Hepatocyte (in vitro differentiated cells): ENCODE measurements around the gene TMEM176A. TPM values are rescaled to one million over a fixed set of nuclear protein-coding genes. Genes with fewer than 3 reads are reported as not detected.

ENCODE experiments used
- DNase-seq: peaks from one replicate; pipeline ENCODE4 v3.0.0-alpha.2; 2016; ENCODE audit warnings: low spot score
- H2AFZ ChIP-seq: fragments of 200-600 bp; sonication (generic); 2 replicates; pipeline ENCODE4 v1.6.0; 2016; ENCODE audit warnings: antibody characterized with exemption, mild to moderate bottlenecking
- H3K27ac ChIP-seq: fragments of 200-600 bp; sonication (generic); 2 replicates; pipeline ENCODE4 v1.5.1; 2016; ENCODE audit warnings: mild to moderate bottlenecking
- H3K27me3 ChIP-seq: fragments of 200-600 bp; sonication (generic); 2 replicates; pipeline ENCODE4 v1.6.1; 2016
- H3K36me3 ChIP-seq: fragments of 200-600 bp; sonication (generic); replicated peaks from 2 replicates; pipeline ENCODE4 v1.5.1; 2016; ENCODE audit warnings: low read depth; ENCODE audit not compliant: insufficient read depth
- H3K4me1 ChIP-seq: fragments of 200-600 bp; sonication (generic); 2 replicates; pipeline ENCODE4 v1.5.1; 2016; ENCODE audit warnings: mild to moderate bottlenecking, moderate library complexity; ENCODE audit not compliant: insufficient read depth
- H3K4me2 ChIP-seq: fragments of 200-600 bp; sonication (generic); 2 replicates; pipeline ENCODE4 v1.6.0; 2016
- H3K4me3 ChIP-seq: fragments of 200-600 bp; sonication (generic); 2 replicates; pipeline ENCODE4 v1.5.1; 2016; ENCODE audit warnings: mild to moderate bottlenecking
- H3K79me2 ChIP-seq: fragments of 200-600 bp; sonication (generic); 2 replicates; pipeline ENCODE4 v1.6.0; 2017; ENCODE audit warnings: mild to moderate bottlenecking
- H3K9me2 ChIP-seq: fragments of 200-600 bp; sonication (generic); replicated peaks from 2 replicates; pipeline ENCODE4 v1.6.0; 2017; ENCODE audit warnings: mild to moderate bottlenecking; ENCODE audit not compliant: insufficient read depth
- H3K9me3 ChIP-seq: fragments of 200-600 bp; sonication (generic); 2 replicates; pipeline ENCODE4 v1.5.1; 2016; ENCODE audit warnings: low read depth, mild to moderate bottlenecking
- H4K20me1 ChIP-seq: fragments of 200-600 bp; sonication (generic); 2 replicates; pipeline ENCODE4 v1.6.0; 2016; ENCODE audit warnings: mild to moderate bottlenecking; ENCODE audit not compliant: insufficient read depth, poor library complexity, severe bottlenecking
- EZH2 ChIP-seq: fragments of 200-600 bp; sonication (generic); IDR thresholded peaks from 2 replicates; pipeline ENCODE4 v1.6.1; 2016; ENCODE audit warnings: antibody characterized with exemption, mild to moderate bottlenecking, borderline replicate concordance
- EZH2phosphoT487 ChIP-seq: fragments of 200-600 bp; sonication (generic); IDR thresholded peaks from one replicate; pipeline ENCODE4 v1.6.1; 2018; ENCODE audit warnings: antibody characterized with exemption, mild to moderate bottlenecking, low read depth, moderate library complexity; ENCODE audit not compliant: unreplicated experiment, severe bottlenecking
- WGBS: methylation state at CpG from one replicate; pipeline ENCODE4 v1.1.6; 2016; ENCODE audit warnings: low lambda C conversion rate; ENCODE audit errors: missing lambda C conversion rate; 5-methylcytosine and 5-hydroxymethylcytosine counted together
- polyA plus RNA-seq: library from polyadenylated mRNA; unstranded; fragments of >200 nt; fragmentation: Nextera tagmentation; extraction: Ambion mirVana; gene quantifications from 2 replicates; pipeline ENCODE4 v1.2.1, GENCODE V29; 2016
- total RNA-seq: library from RNA; depleted of rRNA; stranded (reverse); fragments of >200 nt; gene quantifications from 2 replicates; pipeline ENCODE4 v1.2.3, GENCODE V29; 2014
- TF ChIP-seq, protein P1 (sequence below): fragments of 200-600 bp; sonication (generic); IDR thresholded peaks from 2 replicates; pipeline ENCODE4 v1.5.1; 2016; ENCODE audit warnings: antibody characterized with exemption, mild to moderate bottlenecking; ENCODE audit not compliant: poor library complexity

TMEM176A gene
- total and polyA plus RNA-seq, 2 experiments from 2014 or later: 202 to 343 TPM

GRCh38 chr7:150814328-150815001 is 13.9 kb downstream of the TMEM176A start:
- Histone ChIP-seq H3K36me3 (no peaks in the 10 kb centered on the region), H3K27me3 (no peaks in the 10 kb centered on the region), H2AFZ (no peak overlapping the region), H4K20me1 (no peaks in the 10 kb centered on the region), H3K9me3 (peaks cover 7% of the 10 kb centered on the region), H3K27ac (no peak overlapping the region), H3K79me2 (no peaks in the 10 kb centered on the region), H3K9me2 (no peaks in the 10 kb centered on the region), H3K4me1 (no peaks in the 10 kb centered on the region), H3K4me3 (no peak overlapping the region), H3K4me2 (no peak overlapping the region)
- TF ChIP-seq, protein P1, sequence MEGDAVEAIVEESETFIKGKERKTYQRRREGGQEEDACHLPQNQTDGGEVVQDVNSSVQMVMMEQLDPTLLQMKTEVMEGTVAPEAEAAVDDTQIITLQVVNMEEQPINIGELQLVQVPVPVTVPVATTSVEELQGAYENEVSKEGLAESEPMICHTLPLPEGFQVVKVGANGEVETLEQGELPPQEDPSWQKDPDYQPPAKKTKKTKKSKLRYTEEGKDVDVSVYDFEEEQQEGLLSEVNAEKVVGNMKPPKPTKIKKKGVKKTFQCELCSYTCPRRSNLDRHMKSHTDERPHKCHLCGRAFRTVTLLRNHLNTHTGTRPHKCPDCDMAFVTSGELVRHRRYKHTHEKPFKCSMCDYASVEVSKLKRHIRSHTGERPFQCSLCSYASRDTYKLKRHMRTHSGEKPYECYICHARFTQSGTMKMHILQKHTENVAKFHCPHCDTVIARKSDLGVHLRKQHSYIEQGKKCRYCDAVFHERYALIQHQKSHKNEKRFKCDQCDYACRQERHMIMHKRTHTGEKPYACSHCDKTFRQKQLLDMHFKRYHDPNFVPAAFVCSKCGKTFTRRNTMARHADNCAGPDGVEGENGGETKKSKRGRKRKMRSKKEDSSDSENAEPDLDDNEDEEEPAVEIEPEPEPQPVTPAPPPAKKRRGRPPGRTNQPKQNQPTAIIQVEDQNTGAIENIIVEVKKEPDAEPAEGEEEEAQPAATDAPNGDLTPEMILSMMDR: no peak
- TF ChIP-seq EZH2: no peak
- TF ChIP-seq EZH2phosphoT487: no peak
- no peak for DNase-seq
- 74% methylated on average over 7 of the region's 7 CpGs for WGBS

DNA sequence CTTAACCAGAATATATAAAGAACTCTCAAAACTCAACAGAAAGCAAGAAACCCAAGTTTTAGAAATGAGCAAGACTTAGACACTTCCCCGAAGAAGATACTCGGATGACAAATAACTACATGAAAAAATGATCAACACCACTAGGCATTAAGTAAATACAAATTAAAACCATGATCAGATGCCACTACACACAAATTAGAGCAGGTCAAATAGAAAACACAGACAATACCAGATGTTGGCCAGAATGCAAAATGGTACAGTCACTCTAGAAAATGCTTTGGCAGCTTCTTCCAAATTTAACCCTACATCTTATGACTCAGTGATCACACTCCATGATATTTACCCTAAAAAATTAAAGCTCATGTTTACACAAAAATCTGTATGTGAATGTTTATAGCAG is 18.4 kb downstream of the TMEM176A start:
- no peak for DNase-seq
- Histone ChIP-seq H2AFZ (no peak overlapping the region), H3K27me3 (no peaks in the 10 kb centered on the region), H3K4me1 (no peaks in the 10 kb centered on the region), H3K4me3 (no peak overlapping the region), H3K9me2 (no peaks in the 10 kb centered on the region), H3K27ac (no peak overlapping the region), H3K36me3 (no peaks in the 10 kb centered on the region), H3K79me2 (no peaks in the 10 kb centered on the region), H3K9me3 (peaks cover 7% of the 10 kb centered on the region), H4K20me1 (no peaks in the 10 kb centered on the region), H3K4me2 (no peak overlapping the region)
- TF ChIP-seq EZH2phosphoT487 (no peak), EZH2 (no peak)
- TF ChIP-seq, protein P1: no peak
- 96% methylated on average over 2 of the region's 2 CpGs for WGBS

DNA sequence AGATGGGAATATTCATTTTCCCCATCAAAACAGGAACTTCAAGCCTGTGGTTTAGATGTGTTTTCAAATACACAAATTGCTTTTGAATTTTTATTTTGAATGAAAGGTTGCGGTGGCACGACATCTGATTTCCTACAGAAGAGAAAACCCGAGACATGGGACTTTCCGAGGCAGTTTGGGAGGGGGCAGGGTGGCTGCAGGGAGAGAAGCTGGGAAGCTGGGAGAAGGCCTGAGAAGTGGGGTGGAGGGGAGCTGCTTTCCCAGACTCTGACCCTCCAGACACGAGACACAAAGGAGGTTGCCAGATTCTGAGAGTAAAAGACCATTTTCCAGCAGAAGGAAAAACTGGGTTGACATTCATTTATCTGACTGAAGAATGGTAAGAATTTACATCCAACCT is 19.6 kb downstream of the TMEM176A start:
- no peaks in the 10 kb centered on the region for H3K79me2 ChIP-seq
- no peaks in the 10 kb centered on the region for H3K36me3 ChIP-seq
- H4K20me1 ChIP-seq: no peaks in the 10 kb centered on the region
- H3K4me1 ChIP-seq: no peaks in the 10 kb centered on the region
- peaks cover 7% of the 10 kb centered on the region for H3K9me3 ChIP-seq
- H3K4me2 ChIP-seq: no peak overlapping the region
- no peak for DNase-seq
- H3K27ac ChIP-seq: no peak overlapping the region
- TF ChIP-seq EZH2 (no peak), EZH2phosphoT487 (no peak)
- TF ChIP-seq, protein P1: no peak
- no peak overlapping the region for H3K4me3 ChIP-seq
- no peak overlapping the region for H2AFZ ChIP-seq
- 72% methylated on average over 5 of the region's 5 CpGs for WGBS
- H3K9me2 ChIP-seq: no peaks in the 10 kb centered on the region
- no peaks in the 10 kb centered on the region for H3K27me3 ChIP-seq
